IPS-NIHi11 (cell line): ENCODE measurements around the gene HJURP.

Experiments
- DNase-seq: peaks from one replicate; pipeline ENCODE4 v3.0.0; 2012; ENCODE audit warnings: mixed read lengths, low spot score

The HJURP gene

DNA sequence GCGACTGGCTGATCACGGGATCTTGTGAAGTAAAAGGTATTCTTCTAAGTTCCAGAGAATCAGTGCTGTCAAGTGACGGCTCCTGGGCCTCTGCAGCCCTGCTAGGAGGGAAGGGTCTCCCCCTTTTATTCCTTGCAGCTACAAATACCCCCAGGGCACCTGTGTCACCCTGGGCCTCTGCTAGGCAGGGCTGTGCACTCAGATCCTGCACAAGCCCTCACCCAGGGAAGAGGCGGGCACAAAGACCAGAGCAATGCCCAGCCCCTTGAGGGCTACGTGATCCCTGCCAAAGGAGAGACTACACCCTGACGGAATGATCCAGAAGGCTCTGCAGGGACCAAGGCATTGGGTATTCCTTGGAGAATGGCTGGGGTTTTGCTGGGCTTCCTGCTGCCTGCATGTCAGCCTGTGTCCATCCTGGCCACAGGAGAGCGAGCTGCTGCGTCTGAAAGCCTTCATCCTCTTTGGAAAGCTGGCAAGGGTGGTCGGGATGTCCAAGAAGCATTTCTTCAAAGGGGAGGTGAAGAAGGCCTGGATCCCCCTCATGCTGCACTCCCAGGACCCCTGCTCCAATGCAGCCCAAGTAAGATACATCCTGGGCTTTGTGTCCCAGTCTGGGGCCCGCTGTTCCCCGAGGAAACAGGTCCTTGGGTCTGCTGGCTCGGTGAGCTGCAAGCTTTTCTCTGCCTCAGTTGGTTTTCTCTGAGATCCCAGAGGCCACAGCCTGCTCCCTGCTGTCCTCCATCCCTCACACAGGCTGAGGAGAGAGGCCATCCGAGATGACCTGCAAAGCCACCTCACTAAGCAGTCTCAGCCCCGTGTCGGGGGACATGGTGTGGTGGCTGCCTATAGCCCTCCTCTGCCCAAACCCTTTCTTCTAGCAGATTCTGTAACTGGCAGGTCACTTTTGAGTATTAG, 24.9 kb downstream of the HJURP start:
- no peak for DNase-seq

GRCh38 chr2:233828546-233829192, 25.7 kb downstream of the HJURP start:
- DNase-seq: no peak

GRCh38 chr2:233824373-233824772, 30.0 kb downstream of the HJURP start:
- no peak for DNase-seq

GRCh38 chr2:233823731-233824121, 30.6 kb downstream of the HJURP start:
- DNase-seq: no peak

DNA sequence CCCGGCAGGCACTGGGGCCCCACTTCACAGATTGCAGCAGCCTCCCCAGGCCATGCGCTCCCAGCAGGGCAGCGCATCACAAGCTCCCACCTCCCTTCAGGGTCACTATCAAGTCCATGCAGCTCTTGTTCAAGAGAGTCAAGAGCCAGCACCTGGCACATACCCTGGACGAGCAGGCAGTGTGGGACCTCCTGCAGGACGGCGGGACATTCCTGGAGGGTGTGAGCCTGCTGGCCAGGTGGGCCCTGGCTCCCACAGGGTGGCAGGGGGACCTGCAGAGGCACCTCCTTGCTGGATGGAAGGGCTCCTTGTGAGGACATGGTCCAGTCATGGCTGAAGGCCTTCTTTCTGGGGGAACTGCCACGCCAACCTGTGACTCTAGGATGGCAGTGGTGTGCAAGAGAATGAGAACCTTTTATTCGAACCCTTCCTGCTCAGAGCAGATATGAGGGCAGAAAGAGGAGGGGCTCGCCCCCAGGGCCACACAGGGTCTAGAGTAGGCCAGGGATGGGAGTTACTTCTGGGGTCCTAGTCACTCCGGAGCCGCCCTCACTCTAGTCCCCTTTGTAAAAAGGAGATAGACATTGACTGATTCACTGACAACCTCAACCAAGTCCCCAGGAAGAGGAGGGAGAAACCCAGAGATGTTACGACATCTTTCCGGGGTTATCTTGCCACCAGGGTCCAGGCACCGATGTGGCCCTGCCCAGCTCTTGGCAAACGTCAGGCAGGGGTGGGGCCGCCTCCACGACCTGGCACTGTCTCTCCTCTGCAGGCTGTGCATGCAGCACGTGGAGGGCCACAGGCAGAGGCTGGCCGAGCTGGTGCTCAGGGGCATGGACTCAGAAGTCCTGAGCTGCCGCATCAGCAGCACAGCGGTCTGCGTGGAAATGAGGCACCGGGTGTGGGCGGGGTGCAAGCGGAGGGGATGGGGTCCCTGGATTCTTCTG, 31.3 kb downstream of the HJURP start:
- DNase-seq: no peak

GRCh38 chr2:233822101-233822771, 32.1 kb downstream of the HJURP start:
- DNase-seq: no peak

DNA sequence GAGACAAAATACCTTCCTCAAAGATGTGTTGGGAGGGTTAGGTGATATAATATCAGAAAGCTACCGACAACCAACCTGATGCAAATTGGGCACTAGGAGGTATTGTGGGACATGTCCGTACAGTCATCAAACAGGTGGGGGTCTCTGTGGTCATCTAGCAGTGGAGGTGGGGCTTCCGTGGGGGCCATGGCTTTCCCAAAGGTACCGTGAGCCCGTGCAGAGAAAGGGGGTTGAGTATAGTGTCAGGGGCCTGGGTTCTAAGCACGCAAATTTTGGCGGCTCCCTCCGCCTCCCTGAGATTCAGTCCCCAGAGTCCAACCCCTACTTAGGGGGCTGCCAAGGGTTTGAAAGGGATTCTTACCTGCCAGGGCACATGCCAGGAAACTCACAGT, 32.6 kb downstream of the HJURP start:
- no peak for DNase-seq

- no peak for DNase-seq
Measured at GRCh38 chr2:233821196-233821595, 33.1 kb downstream of the HJURP start.

GRCh38 chr2:233820774-233821105, 33.6 kb downstream of the HJURP start:
- no peak for DNase-seq

GRCh38 chr2:233819884-233820773, 34.2 kb downstream of the HJURP start:
- DNase-seq: no peak

- DNase-seq: no peak
Measured at GRCh38 chr2:233818639-233819621, 35.4 kb downstream of the HJURP start.

DNA sequence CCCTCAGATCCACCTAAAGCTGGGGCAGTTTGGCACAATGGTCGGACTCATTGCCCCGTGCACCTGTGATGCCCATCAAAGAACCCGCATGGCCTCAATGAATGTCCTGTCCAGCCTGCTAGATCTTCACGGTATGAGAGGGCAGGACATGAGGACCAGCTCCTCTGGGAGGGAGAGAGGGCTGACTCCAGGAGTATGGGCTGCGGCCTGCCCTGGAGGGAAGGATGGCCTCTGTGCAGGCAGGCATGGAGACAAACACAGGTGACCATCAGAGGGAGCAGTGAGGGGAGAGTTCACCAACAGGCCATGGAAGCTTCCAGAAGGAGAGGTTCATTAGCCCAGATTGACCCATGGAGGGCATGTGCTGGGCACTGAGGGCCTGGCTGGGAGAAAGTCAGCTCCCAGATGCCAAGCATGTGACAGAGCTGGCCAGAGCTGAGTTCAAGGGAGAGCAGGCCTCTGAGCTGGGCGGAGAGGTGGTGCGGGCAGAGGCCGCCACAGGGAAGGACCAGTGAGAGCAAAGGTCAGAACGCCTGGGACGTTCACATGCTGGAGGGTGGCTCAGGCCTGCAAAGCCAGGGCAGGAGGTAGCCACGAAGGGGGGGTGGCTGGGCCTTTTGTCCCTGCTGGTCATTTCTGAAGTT, 36.2 kb downstream of the HJURP start:
- DNase-seq: no peak

- no peak for DNase-seq
Measured at GRCh38 chr2:233817361-233817911, 36.9 kb downstream of the HJURP start.

- DNase-seq: no peak
Measured at GRCh38 chr2:233816771-233817170, 37.6 kb downstream of the HJURP start.

DNA sequence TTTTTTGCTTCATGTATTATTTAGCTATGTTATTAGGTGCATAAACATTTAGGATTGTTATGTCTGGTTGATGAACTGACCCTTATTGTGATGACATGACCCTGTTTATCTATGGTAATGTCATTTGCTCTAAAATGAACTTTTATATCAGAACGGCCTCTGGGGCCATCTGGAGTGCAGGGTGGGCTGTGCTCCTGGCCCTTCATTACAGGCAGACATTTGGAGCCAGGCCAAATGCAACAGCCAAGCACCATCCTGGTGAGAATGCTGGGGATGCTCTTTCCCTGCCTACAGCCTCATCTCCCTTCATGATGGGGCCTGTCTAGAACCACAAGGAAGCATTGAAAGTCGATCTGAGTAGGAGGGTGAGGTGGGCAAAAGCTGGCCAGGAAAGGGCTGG, 38.0 kb downstream of the HJURP start:
- no peak for DNase-seq

DNA sequence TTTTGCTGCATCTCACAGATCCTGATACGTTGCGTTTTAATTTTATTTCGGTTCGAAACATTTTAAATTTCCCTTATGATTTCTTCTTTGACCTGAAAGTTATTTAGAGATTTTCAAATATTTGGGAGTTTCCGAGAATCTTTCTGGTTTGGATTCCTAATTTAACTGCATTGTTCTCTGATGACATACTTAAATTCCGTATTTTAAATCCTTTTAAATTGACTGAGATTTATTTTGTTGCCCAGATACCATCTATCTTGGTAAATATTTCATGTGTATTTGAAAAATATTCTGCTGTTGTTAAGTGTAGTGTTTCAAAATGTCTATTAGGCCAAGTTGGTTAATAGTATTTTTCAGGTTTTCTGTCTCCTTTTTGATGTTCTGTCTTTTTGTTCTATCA, 38.5 kb downstream of the HJURP start:
- DNase-seq: no peak

- peak; percentile 75 for DNase-seq
Measured at GRCh38 chr2:233814056-233814835, 40.1 kb downstream of the HJURP start.
